DOHH2 (cell line): ENCODE measurements around the gene SCAPER.

ENCODE experiments used
- H3F3A ChIP-seq: fragments of 200-600 bp; sonication (generic), shearing (Covaris generic); 2 replicates; pipeline ENCODE4 v1.6.0; 2016; ENCODE audit warnings: antibody characterized with exemption, mild to moderate bottlenecking; ENCODE audit not compliant: control insufficient read depth, insufficient read depth
- H3K27ac ChIP-seq: fragments of 200-600 bp; sonication (generic); 2 replicates; pipeline ENCODE4 v1.5.1; 2014; ENCODE audit warnings: low read depth, mild to moderate bottlenecking, low read length, moderate library complexity
- H3K27me3 ChIP-seq: fragments of 200-600 bp; sonication (generic); 2 replicates; pipeline ENCODE4 v1.6.1; 2014; ENCODE audit warnings: mild to moderate bottlenecking, low read length, mixed read lengths; ENCODE audit not compliant: control insufficient read depth
- H3K36me3 ChIP-seq: fragments of 200-600 bp; sonication (generic); 2 replicates; pipeline ENCODE4 v1.6.1; 2014; ENCODE audit warnings: mild to moderate bottlenecking, low read length, moderate library complexity, mixed read lengths; ENCODE audit not compliant: control insufficient read depth
- H3K4me1 ChIP-seq: fragments of 200-600 bp; sonication (generic); 2 replicates; pipeline ENCODE4 v1.6.1; 2014; ENCODE audit warnings: mild to moderate bottlenecking, low read length, mixed read lengths; ENCODE audit not compliant: control insufficient read depth
- H3K4me2 ChIP-seq: fragments of 200-600 bp; sonication (generic); 2 replicates; pipeline ENCODE4 v1.6.0; 2014; ENCODE audit warnings: mild to moderate bottlenecking, low read length, moderate library complexity
- H3K4me3 ChIP-seq: fragments of 200-600 bp; sonication (generic); 2 replicates; pipeline ENCODE4 v1.5.1; 2014; ENCODE audit warnings: mild to moderate bottlenecking, low read length, mixed read lengths
- H3K79me2 ChIP-seq: fragments of 200-600 bp; sonication (generic); 2 replicates; pipeline ENCODE4 v1.6.1; 2014; ENCODE audit warnings: mild to moderate bottlenecking, low read length, mixed read lengths; ENCODE audit not compliant: control insufficient read depth
- H3K9me2 ChIP-seq: fragments of 200-600 bp; sonication (generic); replicated peaks from 2 replicates; pipeline ENCODE4 v1.6.1; 2014; ENCODE audit warnings: mild to moderate bottlenecking, low read length, mixed read lengths; ENCODE audit not compliant: control insufficient read depth
- H3K9me3 ChIP-seq: fragments of 200-600 bp; sonication (generic); 2 replicates; pipeline ENCODE4 v1.6.1; 2014; ENCODE audit warnings: antibody characterized with exemption, low read length, mixed read lengths; ENCODE audit not compliant: control insufficient read depth, insufficient read depth
- H4K20me1 ChIP-seq: fragments of 200-600 bp; sonication (generic); 2 replicates; pipeline ENCODE4 v1.6.0; 2014; ENCODE audit warnings: low read depth, mild to moderate bottlenecking, antibody characterized with exemption, low read length, moderate library complexity; ENCODE audit not compliant: control insufficient read depth, insufficient read depth
- EZH2phosphoT487 ChIP-seq: fragments of 200-600 bp; sonication (generic); IDR thresholded peaks from 2 replicates; pipeline ENCODE4 v1.6.1; 2017; ENCODE audit warnings: borderline replicate concordance, mild to moderate bottlenecking, antibody characterized with exemption, low read length, moderate library complexity, mixed read lengths
- TF ChIP-seq, protein P1 (sequence below): fragments of 200-600 bp; sonication (generic); IDR thresholded peaks from one replicate; pipeline ENCODE4 v1.5.1; 2014; ENCODE audit warnings: antibody characterized with exemption, mild to moderate bottlenecking, low read depth, low read length; ENCODE audit not compliant: poor library complexity, severe bottlenecking

Gene SCAPER

DNA sequence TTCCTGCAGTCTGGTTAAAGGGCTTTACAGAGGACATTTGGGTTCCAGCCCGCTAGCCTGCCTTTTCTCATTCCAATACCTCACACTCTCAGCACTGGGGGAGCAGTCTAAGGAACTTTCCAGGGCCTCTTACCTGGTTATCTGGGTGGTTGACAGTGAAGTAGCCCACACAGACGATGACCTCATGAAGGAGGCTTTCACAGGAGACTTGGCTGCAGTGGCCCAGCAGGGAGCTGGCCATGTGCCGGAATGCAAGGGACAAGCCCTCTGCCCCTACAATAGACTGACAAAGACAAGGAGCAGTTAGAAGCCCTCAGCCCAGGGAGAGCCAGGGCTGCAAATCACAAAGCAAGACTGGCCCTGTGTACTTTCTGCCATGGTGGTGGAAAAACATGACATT is 529.1 kb downstream of the SCAPER start:
- H3K9me3 ChIP-seq = no peaks in the 10 kb centered on the region
- no peaks in the 10 kb centered on the region for H3K36me3 ChIP-seq
- H3K27ac ChIP-seq = no peak overlapping the region
- H3K79me2 ChIP-seq = no peaks in the 10 kb centered on the region
- H4K20me1 ChIP-seq = no peaks in the 10 kb centered on the region
- TF ChIP-seq, protein P1, sequence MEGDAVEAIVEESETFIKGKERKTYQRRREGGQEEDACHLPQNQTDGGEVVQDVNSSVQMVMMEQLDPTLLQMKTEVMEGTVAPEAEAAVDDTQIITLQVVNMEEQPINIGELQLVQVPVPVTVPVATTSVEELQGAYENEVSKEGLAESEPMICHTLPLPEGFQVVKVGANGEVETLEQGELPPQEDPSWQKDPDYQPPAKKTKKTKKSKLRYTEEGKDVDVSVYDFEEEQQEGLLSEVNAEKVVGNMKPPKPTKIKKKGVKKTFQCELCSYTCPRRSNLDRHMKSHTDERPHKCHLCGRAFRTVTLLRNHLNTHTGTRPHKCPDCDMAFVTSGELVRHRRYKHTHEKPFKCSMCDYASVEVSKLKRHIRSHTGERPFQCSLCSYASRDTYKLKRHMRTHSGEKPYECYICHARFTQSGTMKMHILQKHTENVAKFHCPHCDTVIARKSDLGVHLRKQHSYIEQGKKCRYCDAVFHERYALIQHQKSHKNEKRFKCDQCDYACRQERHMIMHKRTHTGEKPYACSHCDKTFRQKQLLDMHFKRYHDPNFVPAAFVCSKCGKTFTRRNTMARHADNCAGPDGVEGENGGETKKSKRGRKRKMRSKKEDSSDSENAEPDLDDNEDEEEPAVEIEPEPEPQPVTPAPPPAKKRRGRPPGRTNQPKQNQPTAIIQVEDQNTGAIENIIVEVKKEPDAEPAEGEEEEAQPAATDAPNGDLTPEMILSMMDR = no peak
- TF ChIP-seq EZH2phosphoT487 = no peak
- no peak overlapping the region for H3K4me2 ChIP-seq
- no peaks in the 10 kb centered on the region for H3K27me3 ChIP-seq
- no peak overlapping the region for H3K4me3 ChIP-seq
- no peaks in the 10 kb centered on the region for H3K9me2 ChIP-seq
- no peaks in the 10 kb centered on the region for H3K4me1 ChIP-seq
- no peaks in the 10 kb centered on the region for H3F3A ChIP-seq

DNA sequence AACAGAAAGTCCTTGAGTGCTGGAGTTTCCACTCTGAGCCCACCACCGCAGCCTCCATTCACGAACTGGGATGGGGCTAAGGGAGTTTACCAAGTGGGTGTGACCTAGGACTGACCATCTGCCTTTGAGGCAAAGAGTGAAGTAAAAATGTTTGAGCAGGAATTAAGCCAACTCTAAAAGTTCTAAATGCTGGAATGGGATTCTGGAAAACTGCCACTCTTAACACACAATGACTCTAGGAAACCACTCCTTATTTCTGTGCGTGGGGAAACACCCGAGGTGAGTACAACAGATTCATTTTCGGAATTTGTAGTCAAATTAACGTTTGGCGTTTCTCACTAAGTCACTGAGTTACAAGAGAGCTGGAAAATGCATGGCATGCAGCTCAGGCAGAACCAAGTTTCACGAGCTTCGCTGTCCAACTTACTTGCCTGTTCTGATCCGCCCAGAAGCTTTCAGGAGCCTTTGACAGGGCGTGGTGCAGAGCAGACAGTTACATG is 537.0 kb downstream of the SCAPER start:
- Histone ChIP-seq H3K27ac (no peak overlapping the region), H3K27me3 (peaks cover 8% of the 10 kb centered on the region; the same call in 1 of the 2 replicates), H3K9me3 (no peaks in the 10 kb centered on the region), H3K4me2 (no peak overlapping the region), H3K4me1 (no peaks in the 10 kb centered on the region), H3K9me2 (no peaks in the 10 kb centered on the region), H4K20me1 (no peaks in the 10 kb centered on the region), H3K36me3 (no peaks in the 10 kb centered on the region), H3F3A (no peaks in the 10 kb centered on the region), H3K4me3 (no peak overlapping the region), H3K79me2 (no peaks in the 10 kb centered on the region)
- TF ChIP-seq, protein P1 = no peak
- TF ChIP-seq EZH2phosphoT487 = no peak

DNA sequence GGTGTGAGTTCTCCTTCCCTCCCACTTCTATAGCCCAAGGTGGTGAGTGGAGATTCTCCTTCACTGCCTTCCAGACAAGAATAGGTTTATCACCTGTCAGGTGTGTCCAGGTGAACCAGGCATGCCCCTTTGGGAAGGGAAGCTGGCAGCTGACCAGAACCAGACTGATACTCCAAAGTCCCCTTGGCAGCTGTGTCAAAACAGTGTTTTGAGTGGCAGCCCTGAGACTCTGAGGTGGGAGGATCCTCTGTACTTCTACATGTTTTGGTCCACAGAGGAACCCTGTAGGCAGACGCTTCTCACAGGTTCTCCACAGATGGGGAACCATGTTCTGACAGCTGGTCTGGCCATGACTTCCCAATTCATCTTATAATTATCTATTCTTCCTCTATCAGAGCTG is 538.4 kb downstream of the SCAPER start:
- Histone ChIP-seq H4K20me1 (no peaks in the 10 kb centered on the region), H3K27me3 (peaks cover 8% of the 10 kb centered on the region; the same call in 1 of the 2 replicates), H3K9me3 (no peaks in the 10 kb centered on the region), H3F3A (no peaks in the 10 kb centered on the region), H3K9me2 (no peaks in the 10 kb centered on the region), H3K27ac (no peak overlapping the region), H3K79me2 (no peaks in the 10 kb centered on the region), H3K4me3 (no peak overlapping the region), H3K4me1 (no peaks in the 10 kb centered on the region), H3K36me3 (no peaks in the 10 kb centered on the region), H3K4me2 (no peak overlapping the region)
- TF ChIP-seq, protein P1 = no peak
- no peak for TF ChIP-seq EZH2phosphoT487

DNA sequence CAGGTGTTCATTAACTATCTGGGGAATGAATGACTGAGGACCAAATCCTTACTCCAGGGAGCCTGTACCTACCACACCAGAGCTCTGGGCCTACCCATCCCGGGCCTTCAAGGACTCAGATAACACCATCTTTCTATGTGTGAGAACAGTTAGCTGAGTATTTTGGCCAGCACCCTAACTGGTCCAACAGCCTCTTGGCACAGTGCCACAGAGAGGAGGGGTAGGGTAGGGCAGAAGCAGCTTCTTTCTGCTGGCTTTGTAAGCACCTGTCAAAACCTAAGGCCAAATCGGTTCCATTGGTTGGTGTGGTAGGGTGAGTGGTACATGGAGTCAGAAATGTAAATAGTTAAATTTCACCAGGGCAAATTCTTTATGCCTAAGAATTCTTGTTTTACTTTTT is 541.9 kb downstream of the SCAPER start:
- Histone ChIP-seq H3F3A (no peaks in the 10 kb centered on the region), H3K27me3 (peaks cover 8% of the 10 kb centered on the region; the same call in 1 of the 2 replicates), H3K79me2 (no peaks in the 10 kb centered on the region), H4K20me1 (no peaks in the 10 kb centered on the region), H3K9me2 (no peaks in the 10 kb centered on the region), H3K36me3 (no peaks in the 10 kb centered on the region), H3K9me3 (no peaks in the 10 kb centered on the region), H3K4me1 (no peaks in the 10 kb centered on the region), H3K4me2 (no peak overlapping the region), H3K4me3 (no peak overlapping the region), H3K27ac (no peak overlapping the region)
- TF ChIP-seq, protein P1 = no peak
